ENCODE results near the gene GJB4. TPM values are rescaled to one million over a fixed set of nuclear protein-coding genes. Genes with fewer than 3 reads are reported as not detected.
A peak's percentile ranks its signal among the peaks of the same experiment; 100 is the strongest.
"Not testable (repeated sequence)": the region's sequence is repeated elsewhere in the genome, so short reads cannot be mapped to it uniquely, and the experiment has no call there.

The GJB4 gene
- polyA plus RNA-seq, 3 donors = not detected

DNA sequence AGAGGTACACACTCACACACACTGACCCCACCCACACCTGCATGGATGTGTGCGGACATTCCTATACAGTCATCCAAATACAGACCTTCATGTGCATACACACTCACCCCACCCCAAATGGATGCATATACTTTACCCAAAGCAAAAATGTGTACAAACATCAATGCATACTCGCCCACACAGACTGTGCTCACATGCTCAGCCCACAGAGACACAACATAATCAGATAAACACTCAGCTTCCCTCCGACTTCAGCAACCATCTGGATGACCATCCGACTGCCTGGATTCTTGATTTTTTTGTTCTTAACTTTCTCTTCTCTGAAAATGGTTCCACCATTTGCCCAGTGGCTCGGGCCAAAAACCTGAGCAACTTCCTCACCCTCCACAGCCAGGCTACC lies 29.1 kb upstream of the GJB4 start:
- H3K9me3 Mint-ChIP-seq = peaks cover 0 to 2% (median 0%) of the 10 kb centered on the region in 7 donors
- intact Hi-C loops (cut with micrococcal nuclease) = no loop called here
- H3K79me2 ChIP-seq (ENCODE audit: insufficient read depth, low read length) = no peaks in the 10 kb centered on the region

DNA sequence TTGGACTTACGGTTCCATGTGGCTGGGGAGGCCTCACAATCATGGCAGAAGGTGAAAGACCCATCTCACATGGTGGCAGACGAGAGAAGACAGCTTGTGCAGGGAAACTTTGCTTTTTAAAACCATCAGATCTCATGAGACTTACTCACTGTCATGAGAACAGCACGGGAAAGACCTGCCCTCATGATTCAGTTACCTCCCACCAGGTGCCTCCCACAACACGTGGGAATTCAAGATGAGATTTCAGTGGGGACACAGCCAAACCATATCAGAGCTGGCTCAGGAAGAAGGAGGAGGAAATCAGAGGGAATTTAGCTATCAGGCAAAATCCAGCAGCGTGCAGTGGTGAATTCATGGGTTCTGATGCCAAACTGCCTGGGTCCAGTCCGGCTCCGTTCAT lies 26.7 kb upstream of the GJB4 start:
- H3K4me3 Mint-ChIP-seq; H2AFZ ChIP-seq (ENCODE audit: insufficient read depth, low read depth, low read length, poor library complexity, severe bottlenecking); H4K20me1 ChIP-seq (ENCODE audit: insufficient read depth, low read length); H3K9me3 Mint-ChIP-seq; H3K9me3 ChIP-seq (replicated peaks in 1 of 2; ENCODE audit: control insufficient read depth in 1 of 2, insufficient read depth in 1 of 2, low read length in 2 of 2); H3K27me3 ChIP-seq (ENCODE audit: control insufficient read depth in 2 of 2, insufficient read depth in 2 of 2, low read length in 2 of 2); DNase-seq; H3K27me3 Mint-ChIP-seq (ENCODE audit: low read depth in 3 of 3); intact Hi-C loops (cut with micrococcal nuclease); H3K79me2 ChIP-seq (ENCODE audit: insufficient read depth, low read length); H3K4me1 ChIP-seq (ENCODE audit: control insufficient read depth in 1 of 2, insufficient read depth in 2 of 2, low read length in 2 of 2); H3K4me1 Mint-ChIP-seq; H3K9ac ChIP-seq (ENCODE audit: insufficient read depth, low read length, poor library complexity, severe bottlenecking); H3K4me3 ChIP-seq (replicated peaks in 1 of 3; ENCODE audit: low read depth in 2 of 3, low read length in 3 of 3); H3K36me3 Mint-ChIP-seq; H3K36me3 ChIP-seq (replicated peaks in 1 of 2; ENCODE audit: control insufficient read depth in 1 of 2, insufficient read depth in 2 of 2, low read length in 2 of 2); H3K4me2 ChIP-seq (replicated peaks; ENCODE audit: extremely low read depth, low read length, poor library complexity, severe bottlenecking); H3K27ac ChIP-seq (ENCODE audit: low read depth in 1 of 2, low read length in 2 of 2): not testable (repeated sequence)
- WGBS (ENCODE audit: insufficient coverage) = 100% methylated on average over 1 of the region's 7 CpGs
- H3K27ac Mint-ChIP-seq = peak overlapping the region in 1 of 7 donors; percentile 50

More for the DNA sequence above, 29.1 kb upstream of the GJB4 start:
- Histone ChIP-seq H3K4me1 (ENCODE audit: control insufficient read depth in 1 of 2, insufficient read depth in 2 of 2, low read length in 2 of 2) (no peaks in the 10 kb centered on the region), H3K9ac (ENCODE audit: insufficient read depth, low read length, poor library complexity, severe bottlenecking) (no peak overlapping the region), H3K27ac (ENCODE audit: low read depth in 1 of 2, low read length in 2 of 2) (no peak overlapping the region), H3K4me2 (replicated peaks; ENCODE audit: extremely low read depth, low read length, poor library complexity, severe bottlenecking) (no peak overlapping the region), H4K20me1 (ENCODE audit: insufficient read depth, low read length) (no peaks in the 10 kb centered on the region), H3K9me3 (replicated peaks in 1 of 2; ENCODE audit: control insufficient read depth in 1 of 2, insufficient read depth in 1 of 2, low read length in 2 of 2) (no peaks in the 10 kb centered on the region), H2AFZ (ENCODE audit: insufficient read depth, low read depth, low read length, poor library complexity, severe bottlenecking) (no peak overlapping the region), H3K27me3 (ENCODE audit: control insufficient read depth in 2 of 2, insufficient read depth in 2 of 2, low read length in 2 of 2) (no peaks in the 10 kb centered on the region), H3K4me3 (replicated peaks in 1 of 3; ENCODE audit: low read depth in 2 of 3, low read length in 3 of 3) (no peak overlapping the region), H3K36me3 (replicated peaks in 1 of 2; ENCODE audit: control insufficient read depth in 1 of 2, insufficient read depth in 2 of 2, low read length in 2 of 2) (no peaks in the 10 kb centered on the region)
- DNase-seq = no peak
- H3K27me3 Mint-ChIP-seq (ENCODE audit: low read depth in 3 of 3) = peaks cover 2 to 8% (median 5%) of the 10 kb centered on the region in 3 donors
- H3K4me3 Mint-ChIP-seq = no peak overlapping the region
- H3K4me1 Mint-ChIP-seq = no peaks in the 10 kb centered on the region
- no peaks in the 10 kb centered on the region for H3K36me3 Mint-ChIP-seq
- H3K27ac Mint-ChIP-seq = no peak overlapping the region
- WGBS (ENCODE audit: insufficient coverage) = 87% methylated on average over 5 of the region's 5 CpGs
- TF ChIP-seq, protein P1, sequence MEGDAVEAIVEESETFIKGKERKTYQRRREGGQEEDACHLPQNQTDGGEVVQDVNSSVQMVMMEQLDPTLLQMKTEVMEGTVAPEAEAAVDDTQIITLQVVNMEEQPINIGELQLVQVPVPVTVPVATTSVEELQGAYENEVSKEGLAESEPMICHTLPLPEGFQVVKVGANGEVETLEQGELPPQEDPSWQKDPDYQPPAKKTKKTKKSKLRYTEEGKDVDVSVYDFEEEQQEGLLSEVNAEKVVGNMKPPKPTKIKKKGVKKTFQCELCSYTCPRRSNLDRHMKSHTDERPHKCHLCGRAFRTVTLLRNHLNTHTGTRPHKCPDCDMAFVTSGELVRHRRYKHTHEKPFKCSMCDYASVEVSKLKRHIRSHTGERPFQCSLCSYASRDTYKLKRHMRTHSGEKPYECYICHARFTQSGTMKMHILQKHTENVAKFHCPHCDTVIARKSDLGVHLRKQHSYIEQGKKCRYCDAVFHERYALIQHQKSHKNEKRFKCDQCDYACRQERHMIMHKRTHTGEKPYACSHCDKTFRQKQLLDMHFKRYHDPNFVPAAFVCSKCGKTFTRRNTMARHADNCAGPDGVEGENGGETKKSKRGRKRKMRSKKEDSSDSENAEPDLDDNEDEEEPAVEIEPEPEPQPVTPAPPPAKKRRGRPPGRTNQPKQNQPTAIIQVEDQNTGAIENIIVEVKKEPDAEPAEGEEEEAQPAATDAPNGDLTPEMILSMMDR (IDR thresholded peaks at IDR 0.05) = no peak

All from CD14-positive monocyte (primary cell).